ENCODE measurements around the gene VSTM5. TPM values are rescaled to one million over a fixed set of nuclear protein-coding genes. Genes with fewer than 3 reads are reported as not detected.

Gene VSTM5
- total RNA-seq: not detected
- polyA plus RNA-seq: under 1 TPM in 1 of 2 donors, not detected in 1; 0.05 TPM

DNA sequence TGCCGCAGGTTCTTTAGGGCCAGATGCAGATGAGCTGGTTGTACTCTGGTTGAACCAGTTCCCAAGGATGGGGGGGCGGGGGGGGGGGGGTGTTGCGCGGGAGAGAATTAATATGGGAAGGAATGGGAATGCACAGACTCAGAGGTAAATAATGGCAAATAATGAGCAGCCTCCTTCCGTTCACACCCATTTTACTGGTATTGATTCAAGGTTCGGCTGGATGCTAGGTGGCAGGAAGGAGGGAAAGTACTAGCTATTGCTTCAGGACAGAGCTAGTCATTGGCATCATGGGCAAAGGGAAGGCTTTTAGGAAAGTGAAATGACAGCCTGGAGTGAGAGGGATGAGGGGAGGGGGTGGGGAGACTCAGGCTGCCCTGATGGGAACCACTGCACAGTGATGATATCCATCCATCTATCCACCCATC, at the start of gene VSTM5:
VSTM5 (minus strand) TSS at position 25 of the 425 bp plus-strand sequence. CDS start 116 bp downstream, outside the sequence.
- Histone ChIP-seq H3K27me3 (ENCODE audit: control insufficient read depth in 4 of 4, insufficient read depth in 4 of 4, low read length in 3 of 4) (no peaks in the 10 kb centered on the region), H3K27ac (ENCODE audit: low read depth in 1 of 2, low read length in 2 of 2) (no peak within 1 kb of the TSS), H3K4me1 (ENCODE audit: control insufficient read depth in 4 of 4, insufficient read depth in 4 of 4, low read length in 3 of 4) (peaks cover 2 to 5% (median 4%) of the 10 kb centered on the region in 4 donors), H3K9me3 (ENCODE audit: control insufficient read depth in 4 of 4, low read length in 3 of 4) (no peaks in the 10 kb centered on the region), H3K36me3 (ENCODE audit: control insufficient read depth in 4 of 4, insufficient read depth in 3 of 4, low read depth in 1 of 4, low read length in 3 of 4) (no peaks in the 10 kb centered on the region), H3K4me3 (ENCODE audit: low read depth in 1 of 3, low read length in 3 of 3) (peak within 1 kb of the TSS in 2 of 3 donors; percentile 23 to 52), H3K9ac (ENCODE audit: low read depth in 1 of 2, low read length in 2 of 2) (no peak within 1 kb of the TSS)
- WGBS: 30% methylated on average over 6 of the region's 6 CpGs
- no peak for TF ChIP-seq FOXA2 (IDR thresholded peaks at IDR 0.05)
- DNase-seq (ENCODE audit: low spot score): no peak

DNA sequence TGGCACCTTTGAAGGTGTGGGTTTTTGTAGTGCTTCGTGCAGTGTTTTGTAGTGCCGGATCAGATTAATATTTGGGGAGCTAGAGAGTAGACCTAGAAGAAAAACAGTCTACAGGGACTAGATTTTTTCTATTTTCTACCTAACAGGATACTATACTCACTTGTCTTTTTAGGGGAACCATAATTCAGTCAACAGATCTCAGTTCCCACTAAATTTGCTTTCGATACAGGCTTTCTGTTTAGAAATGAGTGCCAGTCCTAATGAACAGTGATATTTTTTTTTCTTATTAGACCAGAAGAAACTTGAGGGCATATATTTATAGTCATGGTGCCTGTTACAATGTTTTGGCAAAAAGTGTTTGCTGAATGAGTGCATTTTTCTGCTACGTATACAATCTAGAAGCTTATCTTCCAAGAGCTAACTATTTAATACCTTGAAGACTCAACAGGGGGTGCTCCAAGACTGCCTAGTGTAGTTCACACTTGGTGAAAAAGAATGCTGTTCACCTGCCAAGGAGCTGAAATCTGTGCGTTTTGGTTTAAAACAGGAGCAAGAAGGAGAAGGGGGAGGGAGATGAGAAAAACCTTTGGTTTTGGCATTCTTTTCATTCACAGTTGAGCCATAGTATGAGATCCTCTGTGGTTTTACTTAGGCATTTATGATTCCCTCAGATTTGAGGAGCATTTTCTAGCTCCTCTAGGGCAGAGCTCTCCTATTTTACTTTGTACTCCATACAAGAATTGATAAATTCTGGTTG, 44.9 kb upstream of the VSTM5 start:
- no peak overlapping the region for H3K9ac ChIP-seq (ENCODE audit: low read depth in 1 of 2, low read length in 2 of 2)
- no peaks in the 10 kb centered on the region for H3K4me1 ChIP-seq (ENCODE audit: control insufficient read depth in 4 of 4, insufficient read depth in 4 of 4, low read length in 3 of 4)
- H3K36me3 ChIP-seq (ENCODE audit: control insufficient read depth in 4 of 4, insufficient read depth in 3 of 4, low read depth in 1 of 4, low read length in 3 of 4): no peaks in the 10 kb centered on the region
- no peak overlapping the region for H3K27ac ChIP-seq (ENCODE audit: low read depth in 1 of 2, low read length in 2 of 2)
- H3K27me3 ChIP-seq (ENCODE audit: control insufficient read depth in 4 of 4, insufficient read depth in 4 of 4, low read length in 3 of 4): peaks cover 0 to 2% (median 0%) of the 10 kb centered on the region in 4 donors
- 37% methylated on average over 5 of the region's 5 CpGs for WGBS
- H3K4me3 ChIP-seq (ENCODE audit: low read depth in 1 of 3, low read length in 3 of 3): no peak overlapping the region
- H3K9me3 ChIP-seq (ENCODE audit: control insufficient read depth in 4 of 4, low read length in 3 of 4): no peaks in the 10 kb centered on the region
- DNase-seq (ENCODE audit: low spot score): no peak
- TF ChIP-seq RAD21 (IDR thresholded peaks at IDR 0.05) (peak; percentile 79 to 82), CTCF (IDR thresholded peaks at IDR 0.05; ENCODE audit: low read depth, low read length, missing input control) (peak; percentile 58), GABPA (IDR thresholded peaks at IDR 0.05 in 1 of 2, conservative IDR thresholded peaks at IDR 0.05 in 1 of 2) (no peak), NR2F2 (IDR thresholded peaks at IDR 0.05) (no peak), REST (IDR thresholded peaks at IDR 0.05) (no peak)

- Histone ChIP-seq H3K4me1 (ENCODE audit: control insufficient read depth in 4 of 4, insufficient read depth in 4 of 4, low read length in 3 of 4) (no peaks in the 10 kb centered on the region), H3K4me3 (ENCODE audit: low read depth in 1 of 3, low read length in 3 of 3) (no peak overlapping the region), H3K27ac (ENCODE audit: low read depth in 1 of 2, low read length in 2 of 2) (no peak overlapping the region), H3K27me3 (ENCODE audit: control insufficient read depth in 4 of 4, insufficient read depth in 4 of 4, low read length in 3 of 4) (peaks cover 0 to 2% (median 0%) of the 10 kb centered on the region in 4 donors), H3K36me3 (ENCODE audit: control insufficient read depth in 4 of 4, insufficient read depth in 3 of 4, low read depth in 1 of 4, low read length in 3 of 4) (no peaks in the 10 kb centered on the region), H3K9ac (ENCODE audit: low read depth in 1 of 2, low read length in 2 of 2) (no peak overlapping the region), H3K9me3 (ENCODE audit: control insufficient read depth in 4 of 4, low read length in 3 of 4) (no peaks in the 10 kb centered on the region)
- TF ChIP-seq RAD21 (IDR thresholded peaks at IDR 0.05) (no peak), EGR1 (IDR thresholded peaks at IDR 0.05; ENCODE audit: low read depth in 2 of 2) (no peak), FOXA2 (IDR thresholded peaks at IDR 0.05) (no peak), GABPA (IDR thresholded peaks at IDR 0.05 in 1 of 2, conservative IDR thresholded peaks at IDR 0.05 in 1 of 2) (no peak), CTCF (IDR thresholded peaks at IDR 0.05; ENCODE audit: low read depth, low read length, missing input control) (no peak)
- 81% methylated on average over 3 of the region's 3 CpGs for WGBS
- no peak for DNase-seq (ENCODE audit: low spot score)
Measured at GRCh38 chr11:93890391-93891051, 40.1 kb upstream of the VSTM5 start.
